Glomerular visceral epithelial cell (primary cell): ENCODE measurements around the gene EPB41L3.

Experiments used
- DNase-seq: peaks from one replicate; pipeline ENCODE4 v3.0.0-alpha.2; 2016; ENCODE audit errors: extremely low spot score

EPB41L3 gene

DNA sequence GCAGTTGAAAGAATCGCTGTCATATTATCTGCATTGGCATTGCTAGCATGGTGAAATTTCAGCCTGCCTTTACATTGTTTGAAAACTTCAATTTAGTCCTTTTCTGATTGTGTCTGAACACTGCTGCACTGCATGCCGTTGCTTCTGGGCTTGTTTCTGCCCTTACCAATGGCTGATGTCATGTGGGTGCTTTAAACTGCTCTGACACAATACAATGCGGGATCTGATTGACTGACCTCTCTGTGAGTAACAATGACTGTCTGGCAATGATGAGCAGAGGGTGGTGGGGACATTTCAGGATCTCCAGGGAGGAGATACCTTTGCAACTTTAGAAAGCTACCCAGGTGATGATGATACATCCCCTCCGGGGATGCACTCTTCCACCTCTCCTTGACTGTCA lies 128.8 kb downstream of the EPB41L3 start:
- DNase-seq: no peak

DNA sequence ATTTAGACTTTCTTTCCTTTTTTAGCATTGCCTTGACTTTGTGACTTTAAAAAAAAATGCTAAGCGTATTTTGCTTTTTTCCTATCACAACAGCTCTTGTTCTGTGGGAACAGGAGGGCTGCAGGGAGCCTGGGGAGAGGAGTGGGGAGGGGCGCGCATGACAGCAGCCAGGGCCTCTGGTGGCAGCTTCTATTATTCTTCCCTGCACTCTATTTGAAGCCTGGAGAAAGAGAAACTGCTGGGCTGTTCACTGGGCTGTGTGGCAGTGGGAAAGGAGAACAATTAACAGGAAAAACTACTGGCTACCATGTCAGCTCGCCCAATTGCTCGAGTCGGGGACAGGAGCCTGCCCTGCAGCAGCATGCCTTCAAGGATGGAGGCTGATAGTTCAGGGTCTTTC lies 129.3 kb downstream of the EPB41L3 start:
- DNase-seq: no peak

DNA sequence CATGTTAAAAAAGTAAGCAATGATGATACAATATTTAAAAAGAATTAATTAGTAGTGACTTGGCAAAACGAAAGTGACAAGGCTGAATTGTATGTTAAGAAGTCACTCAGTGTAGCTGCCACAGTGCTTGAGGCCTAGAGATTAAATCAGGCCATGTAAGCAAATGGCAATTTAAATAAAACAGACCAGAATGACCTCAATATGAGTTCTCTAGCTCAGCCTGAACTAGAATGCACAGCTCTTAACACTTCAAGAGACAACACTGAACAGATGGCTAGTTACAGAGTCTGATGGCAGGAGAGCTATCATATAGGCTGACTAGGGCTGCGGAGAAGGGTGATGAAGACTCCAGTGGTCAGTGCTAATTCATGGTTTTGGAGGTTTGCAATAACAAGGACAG lies 130.3 kb downstream of the EPB41L3 start:
- DNase-seq: no peak

DNA sequence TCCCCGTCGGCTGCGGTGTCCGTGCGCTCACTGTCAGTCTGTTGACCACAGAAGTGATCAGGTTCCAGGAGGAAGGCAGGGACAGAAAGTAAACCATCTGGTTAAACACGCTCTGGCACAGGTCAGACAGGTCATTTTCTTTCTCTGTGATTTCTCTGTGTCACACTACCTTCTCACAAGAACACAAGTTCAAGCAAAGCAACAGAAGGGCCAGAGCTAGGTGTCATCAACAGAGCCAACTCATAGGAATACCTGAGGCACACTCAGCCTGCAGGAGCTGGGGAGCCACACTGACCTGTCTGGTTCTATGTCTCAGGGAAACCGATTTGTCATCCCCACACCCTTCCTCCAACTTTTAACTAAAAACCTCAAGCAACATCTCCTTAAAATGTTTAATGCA lies 133.2 kb downstream of the EPB41L3 start:
- no peak for DNase-seq

DNA sequence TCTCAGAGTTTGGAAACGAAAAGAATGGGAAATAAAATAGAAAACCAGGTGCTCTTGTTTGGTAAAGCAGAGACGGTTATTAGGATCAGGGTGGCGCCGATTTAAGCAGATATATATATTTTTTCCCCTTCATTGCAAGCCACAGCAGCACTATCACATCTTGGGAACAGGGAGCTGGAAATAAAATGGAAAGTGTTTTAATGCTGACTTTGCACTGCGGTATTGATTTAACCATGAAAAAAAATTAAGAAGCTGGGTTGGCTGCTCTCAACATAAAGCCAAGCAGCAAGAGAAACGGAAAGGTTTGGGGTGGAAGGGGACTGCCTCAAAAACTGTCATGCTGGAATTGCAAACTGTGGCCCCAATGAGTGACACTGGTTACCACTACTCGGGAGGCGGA lies 145.5 kb downstream of the EPB41L3 start:
- no peak for DNase-seq

DNA sequence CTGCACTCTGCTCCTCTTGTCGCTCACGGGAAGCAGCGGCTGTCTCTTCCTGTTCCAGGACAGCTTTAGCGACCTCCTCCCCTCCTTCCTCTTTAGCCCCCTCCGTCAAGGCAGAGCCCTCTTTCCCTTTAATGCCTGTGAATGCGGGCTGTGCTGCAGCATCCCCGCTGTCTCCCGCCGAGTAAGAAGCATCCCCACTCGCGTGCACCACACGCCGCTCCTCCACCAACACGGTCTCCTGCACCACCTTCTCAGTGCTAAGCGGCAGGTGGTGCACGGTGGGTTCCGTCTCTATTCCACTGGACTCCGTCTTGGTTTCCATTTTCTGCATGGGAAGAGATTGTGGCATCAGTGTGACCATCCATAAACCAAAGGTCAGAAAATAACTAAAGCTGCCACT lies 146.7 kb downstream of the EPB41L3 start:
- no peak for DNase-seq

DNA sequence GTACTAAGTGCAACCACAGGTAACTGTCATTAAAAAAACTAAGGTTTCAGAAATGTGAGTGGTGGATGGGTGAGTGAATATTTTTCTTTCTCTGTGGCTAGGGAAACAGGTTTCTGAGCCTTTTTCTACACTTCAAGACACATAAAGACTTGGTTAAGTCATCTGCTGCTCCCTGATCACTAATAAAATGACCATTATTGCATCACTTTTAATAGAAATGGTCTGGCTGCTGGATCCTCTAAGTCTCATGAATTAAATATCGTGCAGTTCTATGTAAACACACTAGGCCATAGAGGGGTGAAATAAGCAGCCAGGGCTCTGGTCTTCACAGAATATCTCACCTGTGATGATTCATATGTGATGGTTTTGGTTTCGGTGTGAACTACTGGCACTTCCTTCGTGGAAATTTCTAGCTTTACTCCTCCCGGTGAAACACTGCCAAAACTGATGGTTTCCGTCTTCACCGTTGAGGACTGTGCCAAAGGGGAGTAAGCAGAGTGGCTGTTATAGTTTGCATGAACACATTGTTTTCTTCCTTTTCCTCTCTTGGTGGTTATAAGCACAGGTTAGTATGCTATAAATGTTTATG lies 147.8 kb downstream of the EPB41L3 start:
- DNase-seq: no peak

DNA sequence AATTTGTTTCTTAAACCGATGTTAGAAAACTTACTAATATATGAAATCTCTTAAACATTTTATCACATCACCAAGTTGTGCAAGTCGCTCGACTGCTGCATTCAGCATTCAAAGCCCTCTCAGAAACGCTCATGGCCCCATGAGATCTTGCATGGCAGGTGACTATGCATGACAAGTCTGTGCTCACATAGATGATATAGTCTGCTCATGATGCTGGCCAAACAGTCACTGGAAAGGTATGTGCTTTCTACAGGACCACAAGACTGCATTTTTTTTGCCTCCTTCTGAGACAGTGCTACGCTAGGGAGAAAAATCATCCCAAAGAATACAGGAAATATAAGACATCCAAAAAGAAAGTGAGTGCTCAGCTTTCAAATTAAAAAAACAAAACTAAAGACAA lies 150.0 kb downstream of the EPB41L3 start:
- DNase-seq: peak; percentile 44

DNA sequence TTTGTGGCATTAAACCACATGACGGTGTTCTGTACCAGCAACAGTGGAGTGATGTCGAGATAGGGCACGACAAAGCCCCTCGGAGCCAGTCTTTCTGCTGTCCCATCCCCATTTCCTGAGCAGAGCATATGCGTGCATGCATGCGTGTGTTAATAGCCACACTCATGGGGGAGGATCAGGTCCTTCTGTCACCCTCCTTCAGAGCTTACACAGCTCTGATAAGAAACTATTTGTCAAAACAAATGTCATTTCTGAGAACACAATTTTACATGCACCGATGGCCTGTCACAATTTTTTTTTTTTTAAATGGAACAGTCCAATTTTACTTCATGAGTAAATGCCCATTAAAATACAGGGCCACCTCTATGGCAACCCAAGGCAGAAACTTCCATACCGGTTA lies 152.4 kb downstream of the EPB41L3 start:
- no peak for DNase-seq

DNA sequence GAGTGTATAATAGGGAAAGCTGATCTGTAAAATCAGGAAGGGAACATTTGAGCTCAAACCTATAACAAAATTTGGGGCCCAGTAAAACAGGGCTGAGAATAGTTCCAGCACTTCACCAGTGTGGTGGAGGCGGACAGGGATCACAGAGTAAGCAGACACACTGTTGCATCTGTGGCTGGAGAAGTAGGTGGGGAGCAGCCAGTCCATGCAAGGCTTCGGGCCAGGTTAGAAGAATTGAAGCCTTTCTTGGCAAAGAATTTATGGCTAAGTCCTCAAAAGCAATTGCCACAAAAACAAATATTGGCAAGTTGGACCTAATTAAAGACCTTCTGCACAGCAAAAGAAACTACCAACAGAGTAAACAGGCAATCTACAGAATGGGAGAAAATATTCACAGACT lies 154.4 kb downstream of the EPB41L3 start:
- no peak for DNase-seq

DNA sequence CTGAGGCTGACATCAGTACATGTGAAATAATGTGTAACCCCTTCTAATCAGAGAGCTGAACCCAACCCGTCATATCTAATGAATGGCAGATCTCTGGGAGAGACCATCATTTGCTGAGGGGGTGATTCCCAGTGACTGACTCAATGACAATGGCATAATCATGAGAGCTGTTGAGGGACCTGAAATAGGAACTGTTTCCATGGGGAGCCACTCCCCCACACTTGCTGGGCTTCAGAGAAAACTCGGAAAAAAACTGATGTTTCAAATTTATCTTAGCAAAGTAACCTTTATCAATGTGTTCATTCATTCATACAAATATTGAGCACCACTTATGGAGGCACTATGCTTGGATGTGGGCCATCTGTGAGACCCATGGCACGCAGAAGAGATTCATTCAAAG lies 154.9 kb downstream of the EPB41L3 start:
- no peak for DNase-seq

DNA sequence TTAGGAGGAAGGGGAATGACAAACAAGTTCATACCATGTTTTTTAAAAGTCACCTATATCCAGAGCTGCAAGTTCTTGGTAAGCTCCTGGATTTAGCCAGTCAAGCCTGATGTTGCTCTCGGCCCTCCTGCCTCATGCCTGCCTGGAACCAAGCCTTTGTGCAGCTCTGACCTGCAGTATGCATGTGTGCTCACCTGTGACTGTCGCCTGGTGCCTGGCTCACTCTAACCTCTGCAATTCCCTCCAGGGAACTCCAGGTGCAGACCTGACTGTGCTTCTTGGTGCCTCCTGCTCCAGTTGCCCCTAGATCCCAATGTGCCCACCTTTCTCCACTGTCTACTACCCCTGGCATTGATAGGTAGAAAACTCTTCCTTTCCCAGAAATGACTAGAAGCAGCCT lies 163.2 kb downstream of the EPB41L3 start:
- no peak for DNase-seq

DNA sequence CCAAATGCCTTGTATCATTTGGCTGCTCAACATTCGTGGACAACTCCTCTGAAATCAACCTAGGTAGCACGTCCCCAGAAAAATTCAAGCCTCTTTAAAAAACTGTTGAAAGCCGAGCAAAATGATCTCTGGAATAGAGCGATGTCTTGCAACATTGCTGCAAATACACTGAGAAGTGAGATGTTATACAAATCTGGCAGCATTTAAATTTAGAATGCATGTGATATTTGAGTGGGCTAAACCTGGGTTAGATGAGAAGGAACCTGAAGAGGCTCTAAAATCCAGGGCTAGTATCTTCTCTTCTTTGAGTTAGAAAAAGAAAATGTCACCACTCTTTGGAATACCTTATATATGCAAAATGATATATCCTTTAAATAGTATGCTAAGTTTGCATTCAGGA lies 166.8 kb downstream of the EPB41L3 start:
- DNase-seq: no peak

DNA sequence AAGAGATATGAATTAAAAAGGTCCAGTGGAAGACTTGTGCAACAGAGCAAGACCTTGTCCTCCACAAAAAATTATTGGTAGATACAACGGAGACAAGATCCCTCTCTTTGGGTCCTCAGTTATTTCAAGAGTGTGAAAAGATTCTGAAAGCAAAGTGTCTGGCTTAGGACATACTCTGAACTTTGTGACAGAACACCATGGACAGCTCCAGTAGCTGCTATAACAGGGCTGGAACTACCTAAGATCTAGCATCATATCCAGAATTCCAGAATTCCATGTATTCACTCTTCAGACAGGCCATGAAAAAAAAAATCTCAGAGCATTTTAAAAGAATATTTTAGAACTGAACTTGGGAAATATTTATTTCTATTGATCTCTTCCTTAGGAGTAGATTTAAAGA lies 173.5 kb downstream of the EPB41L3 start:
- DNase-seq: no peak

DNA sequence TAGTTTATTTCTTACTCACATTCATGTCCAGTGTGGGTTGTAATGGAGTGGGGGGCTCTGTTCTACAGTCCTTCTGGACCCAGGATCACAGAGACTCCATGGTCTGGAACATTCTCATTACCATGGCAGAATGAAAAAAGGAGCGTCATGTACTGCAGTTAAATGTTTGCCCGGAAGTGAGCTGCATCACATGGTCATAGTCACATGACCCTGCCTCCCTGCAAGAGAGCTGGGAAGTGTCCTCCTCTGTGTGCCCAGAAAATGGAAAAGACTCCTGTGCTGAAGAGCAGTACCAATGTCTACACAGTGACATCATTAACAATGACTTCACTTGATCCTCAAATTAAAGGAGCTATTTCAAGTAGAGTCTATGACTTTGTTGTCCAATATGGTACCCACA lies 174.3 kb downstream of the EPB41L3 start:
- no peak for DNase-seq

DNA sequence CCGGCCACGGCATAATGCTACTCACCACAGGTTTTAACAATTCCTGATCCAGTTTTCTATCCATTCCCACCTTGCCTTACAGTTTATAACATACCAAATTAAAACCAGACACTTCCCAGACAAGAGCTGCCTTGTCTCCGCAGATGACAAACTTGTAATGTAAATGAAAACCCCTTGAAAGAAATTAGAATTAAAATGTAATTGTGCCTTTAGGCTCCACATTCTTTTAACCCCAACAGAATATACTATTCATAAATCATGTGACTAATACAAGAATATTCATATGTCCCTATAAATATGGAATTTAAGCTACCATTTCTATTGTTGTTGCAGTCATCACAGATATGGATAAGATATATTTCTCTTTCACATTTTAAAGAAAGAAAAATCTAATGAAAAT lies 178.4 kb downstream of the EPB41L3 start:
- DNase-seq: no peak

DNA sequence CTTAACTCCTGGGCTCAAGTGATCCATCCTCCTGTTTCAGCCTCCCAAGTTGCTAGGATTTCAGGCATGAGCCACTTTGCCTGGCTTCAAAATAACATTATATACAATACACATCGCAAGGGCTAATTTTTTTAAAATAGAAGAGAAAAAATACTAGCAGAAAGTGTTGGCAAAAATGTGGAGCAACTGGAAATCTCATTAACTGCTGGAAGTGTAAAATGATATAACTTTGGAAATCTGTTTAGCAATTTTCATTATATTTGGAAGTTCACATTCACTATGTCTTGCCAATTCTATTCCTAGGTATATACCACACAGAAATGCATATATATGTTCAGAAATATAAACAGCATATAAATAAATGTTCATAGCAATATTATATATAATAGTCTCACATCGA lies 193.2 kb downstream of the EPB41L3 start:
- no peak for DNase-seq
